Measurements from ENCODE around the gene NRIP1.

Gene NRIP1, protein sequence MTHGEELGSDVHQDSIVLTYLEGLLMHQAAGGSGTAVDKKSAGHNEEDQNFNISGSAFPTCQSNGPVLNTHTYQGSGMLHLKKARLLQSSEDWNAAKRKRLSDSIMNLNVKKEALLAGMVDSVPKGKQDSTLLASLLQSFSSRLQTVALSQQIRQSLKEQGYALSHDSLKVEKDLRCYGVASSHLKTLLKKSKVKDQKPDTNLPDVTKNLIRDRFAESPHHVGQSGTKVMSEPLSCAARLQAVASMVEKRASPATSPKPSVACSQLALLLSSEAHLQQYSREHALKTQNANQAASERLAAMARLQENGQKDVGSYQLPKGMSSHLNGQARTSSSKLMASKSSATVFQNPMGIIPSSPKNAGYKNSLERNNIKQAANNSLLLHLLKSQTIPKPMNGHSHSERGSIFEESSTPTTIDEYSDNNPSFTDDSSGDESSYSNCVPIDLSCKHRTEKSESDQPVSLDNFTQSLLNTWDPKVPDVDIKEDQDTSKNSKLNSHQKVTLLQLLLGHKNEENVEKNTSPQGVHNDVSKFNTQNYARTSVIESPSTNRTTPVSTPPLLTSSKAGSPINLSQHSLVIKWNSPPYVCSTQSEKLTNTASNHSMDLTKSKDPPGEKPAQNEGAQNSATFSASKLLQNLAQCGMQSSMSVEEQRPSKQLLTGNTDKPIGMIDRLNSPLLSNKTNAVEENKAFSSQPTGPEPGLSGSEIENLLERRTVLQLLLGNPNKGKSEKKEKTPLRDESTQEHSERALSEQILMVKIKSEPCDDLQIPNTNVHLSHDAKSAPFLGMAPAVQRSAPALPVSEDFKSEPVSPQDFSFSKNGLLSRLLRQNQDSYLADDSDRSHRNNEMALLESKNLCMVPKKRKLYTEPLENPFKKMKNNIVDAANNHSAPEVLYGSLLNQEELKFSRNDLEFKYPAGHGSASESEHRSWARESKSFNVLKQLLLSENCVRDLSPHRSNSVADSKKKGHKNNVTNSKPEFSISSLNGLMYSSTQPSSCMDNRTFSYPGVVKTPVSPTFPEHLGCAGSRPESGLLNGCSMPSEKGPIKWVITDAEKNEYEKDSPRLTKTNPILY (N-terminal part only)

DNA sequence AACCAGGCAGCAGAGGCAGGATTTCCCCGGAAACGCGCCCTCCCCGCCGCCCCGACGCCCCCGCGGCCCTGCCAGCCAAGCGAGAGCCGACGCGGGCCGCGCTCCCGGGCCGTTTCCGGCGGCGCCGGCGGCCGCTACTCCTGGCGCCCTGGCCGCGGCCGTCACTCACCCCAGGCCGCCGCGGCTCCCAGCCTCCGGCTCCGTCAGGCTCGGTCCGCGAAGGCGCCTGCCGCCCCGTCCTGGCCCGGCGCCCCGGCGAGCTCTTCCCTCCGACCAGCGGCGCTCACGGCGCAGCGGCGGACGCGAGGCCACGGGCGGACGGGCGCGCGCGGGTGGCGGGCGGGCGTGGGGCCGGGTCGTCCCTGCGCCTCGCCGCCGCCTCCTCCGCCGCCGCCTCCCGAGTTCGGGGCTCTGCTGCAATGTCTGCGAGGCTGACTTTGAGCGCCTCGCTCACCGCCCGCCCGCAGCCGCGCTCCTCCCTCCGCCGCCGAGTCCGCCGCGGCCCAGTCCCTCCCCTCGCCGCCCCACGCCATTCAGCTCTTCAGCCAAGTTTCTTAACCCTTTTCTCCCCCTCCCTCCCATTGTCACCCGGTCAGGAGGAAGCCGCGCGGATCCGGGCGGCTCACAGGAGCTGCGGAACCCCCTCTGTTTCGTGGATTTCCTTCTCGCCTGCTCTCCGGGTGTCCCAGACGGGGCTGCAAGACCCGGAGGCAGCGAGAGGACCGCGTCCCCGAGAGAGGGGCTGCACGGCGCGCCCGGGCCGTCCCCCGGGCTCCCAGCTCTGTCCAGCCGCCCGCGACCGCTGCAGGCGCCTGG lies at the start of gene NRIP1:
Gene NRIP1, minus strand, starts transcription at position 425 of the 816 bp plus-strand sequence. CDS start 96,808 bp downstream, outside the sequence.
- DNase-seq: peak; percentile 79

DNA sequence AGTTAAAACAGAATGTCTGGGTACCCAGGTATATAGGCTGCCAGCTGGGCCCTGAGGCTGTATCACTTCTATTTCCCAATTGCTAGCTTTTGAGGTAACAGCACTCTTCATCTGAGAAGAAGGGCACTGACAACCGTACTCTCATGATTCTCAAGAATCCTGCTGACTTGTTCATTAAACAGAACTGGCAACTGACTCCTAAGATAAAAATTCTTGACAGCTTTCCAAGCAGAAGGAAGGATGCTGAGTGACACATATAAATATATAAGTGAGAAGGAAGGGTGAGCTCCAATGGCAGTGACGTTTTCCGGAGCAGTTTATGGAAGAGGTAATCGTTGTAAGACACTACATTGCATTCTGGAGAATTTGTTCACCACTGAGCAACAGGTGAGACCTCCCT lies 48.1 kb upstream of the NRIP1 start:
- DNase-seq: no peak

DNA sequence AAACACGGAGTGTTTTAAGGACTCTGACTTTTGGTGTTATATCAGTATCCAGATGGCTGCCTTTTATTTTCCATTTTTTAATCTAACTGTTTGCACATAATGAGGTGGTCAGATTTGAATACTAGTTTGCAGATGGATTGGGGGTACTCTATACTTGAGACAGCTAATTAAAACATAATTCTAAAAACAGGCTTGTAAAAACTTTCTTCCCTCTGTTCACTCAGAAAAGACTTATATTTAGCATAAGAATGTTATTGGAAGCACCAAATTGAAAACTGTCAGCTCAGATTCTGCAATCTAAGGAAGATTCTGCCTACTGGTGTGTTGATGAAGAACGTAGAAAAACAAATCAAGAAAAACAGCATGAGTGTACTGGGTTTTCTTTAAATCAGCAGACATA lies 44.0 kb upstream of the NRIP1 start:
- DNase-seq: no peak

DNA sequence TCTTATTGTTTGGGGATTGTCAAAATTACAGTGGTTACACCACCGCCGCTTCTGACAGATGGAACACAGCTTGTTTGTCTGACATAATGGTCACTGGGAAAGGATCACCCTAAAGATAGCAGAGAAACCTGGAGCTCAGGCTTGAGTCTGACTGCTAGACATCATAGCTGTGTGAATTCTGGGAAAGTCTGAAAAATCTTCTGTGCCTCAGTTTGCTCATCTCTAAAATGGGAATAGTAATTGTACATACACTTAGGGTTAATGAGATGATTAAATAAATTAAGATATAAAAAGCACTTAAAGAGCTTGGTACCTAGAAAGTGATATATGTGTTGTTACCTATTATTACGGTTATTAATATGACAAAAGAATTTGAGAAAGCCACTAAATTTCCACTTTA lies 39.7 kb upstream of the NRIP1 start:
- no peak for DNase-seq

DNA sequence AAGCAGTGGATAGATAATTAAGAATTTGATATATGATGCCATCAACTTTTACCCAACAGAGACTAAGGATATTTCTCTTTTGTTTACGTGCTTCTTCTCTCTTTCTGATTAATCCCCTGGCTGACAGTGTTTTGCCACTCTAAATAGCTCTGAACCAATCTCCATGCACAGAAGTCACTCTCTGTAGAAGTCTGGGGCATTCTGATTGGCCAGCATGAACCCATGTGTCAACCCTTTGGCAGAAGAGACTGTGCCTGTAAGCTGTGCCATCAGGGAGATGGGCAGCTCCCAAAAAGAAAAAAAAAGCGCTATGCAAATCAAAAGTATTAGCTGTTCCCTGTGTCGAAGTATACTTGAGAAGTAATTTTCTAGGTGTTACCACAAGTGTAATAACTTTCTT lies 34.1 kb upstream of the NRIP1 start:
- no peak for DNase-seq

DNA sequence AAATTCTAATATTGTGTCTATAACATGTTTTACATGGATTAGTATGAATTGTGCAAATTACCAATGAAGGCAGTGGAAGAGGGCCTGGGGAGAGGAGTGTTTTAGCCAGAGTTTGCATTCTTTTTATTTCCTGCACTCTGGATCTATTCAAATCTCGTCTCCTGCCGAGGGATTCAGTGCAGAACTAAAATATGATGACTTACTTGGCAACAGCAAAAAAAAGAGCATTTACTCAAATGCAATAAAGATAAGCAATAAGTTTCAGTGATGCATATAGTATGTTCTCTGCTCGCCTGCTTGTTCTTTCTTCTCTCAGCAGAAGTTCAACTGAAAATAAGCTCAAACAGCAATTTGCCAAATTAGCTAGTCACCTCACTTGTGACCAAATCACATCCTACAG lies 33.4 kb upstream of the NRIP1 start:
- DNase-seq: no peak

DNA sequence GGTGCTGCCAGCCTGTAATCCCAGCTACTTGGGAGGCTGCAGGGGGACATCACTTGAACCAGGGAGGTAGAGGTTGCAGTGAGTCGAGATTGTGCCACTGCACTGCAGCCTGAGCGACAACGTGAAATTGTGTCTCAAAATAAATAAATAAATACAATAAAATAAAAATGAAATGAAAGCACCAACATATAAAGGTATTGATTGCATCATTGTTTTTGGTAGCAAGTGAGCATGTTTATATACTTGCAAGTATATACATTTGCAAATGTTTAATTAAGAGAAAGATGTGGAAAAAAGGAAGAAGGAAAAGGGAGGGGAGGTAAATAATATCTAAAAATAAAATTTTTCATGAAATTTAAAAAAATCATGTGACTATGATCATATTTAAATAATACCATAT lies 32.8 kb upstream of the NRIP1 start:
- no peak for DNase-seq

DNA sequence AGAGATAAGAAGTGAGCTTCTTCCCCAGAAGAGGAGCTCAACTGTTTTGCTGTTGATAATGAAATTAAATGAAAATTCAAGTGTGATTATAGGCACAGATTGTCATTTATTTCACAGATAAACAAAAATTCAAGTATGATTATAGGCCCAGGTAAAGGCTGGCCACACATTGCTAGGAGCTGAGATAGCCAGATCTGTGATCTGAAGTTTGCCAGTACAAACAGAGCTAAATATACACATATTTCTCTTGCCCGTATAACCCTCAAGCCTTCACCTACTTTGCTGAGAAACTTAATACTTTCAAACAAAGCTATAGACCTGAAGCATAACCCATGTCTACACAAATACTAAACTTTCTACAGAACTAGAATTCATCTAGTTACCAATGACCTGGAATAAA lies 31.3 kb upstream of the NRIP1 start:
- DNase-seq: no peak

DNA sequence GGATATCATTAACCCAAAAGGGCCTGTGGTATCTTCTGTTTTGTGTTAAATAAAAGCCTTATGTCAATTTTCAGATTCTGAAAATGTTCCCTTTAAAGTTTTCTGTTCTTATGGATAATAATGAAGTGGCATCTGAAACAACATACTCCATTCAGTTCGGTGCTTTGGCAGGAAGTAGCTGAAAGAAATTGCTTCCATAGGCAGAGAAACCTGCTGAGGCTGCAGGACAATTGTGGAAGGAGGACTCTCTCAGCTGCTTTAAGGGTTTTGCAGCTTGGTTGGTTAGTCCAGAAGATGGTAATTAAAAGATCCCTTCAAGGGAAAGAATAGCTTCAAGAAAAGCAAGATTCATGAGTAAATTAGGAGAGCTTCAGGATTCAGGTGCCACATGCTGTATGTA lies 30.5 kb upstream of the NRIP1 start:
- no peak for DNase-seq

DNA sequence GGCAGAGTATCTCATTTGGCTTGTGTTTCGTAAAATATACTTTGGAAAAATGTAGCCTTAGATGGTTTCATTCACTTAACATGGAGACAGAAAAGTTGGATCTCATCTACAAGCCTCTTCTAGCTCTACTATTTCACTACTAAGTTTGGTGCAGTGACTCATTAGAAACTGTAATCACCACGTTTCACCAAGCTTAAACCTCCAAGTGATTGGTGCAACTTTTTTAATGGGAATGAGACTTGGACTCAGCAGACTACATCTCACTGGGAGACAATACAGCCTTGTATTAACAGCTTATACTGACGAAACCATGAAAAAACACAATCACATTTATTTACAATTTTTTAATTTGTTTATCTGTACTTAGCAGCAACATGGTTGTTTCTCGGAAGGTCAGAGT lies 29.9 kb upstream of the NRIP1 start:
- DNase-seq: no peak

DNA sequence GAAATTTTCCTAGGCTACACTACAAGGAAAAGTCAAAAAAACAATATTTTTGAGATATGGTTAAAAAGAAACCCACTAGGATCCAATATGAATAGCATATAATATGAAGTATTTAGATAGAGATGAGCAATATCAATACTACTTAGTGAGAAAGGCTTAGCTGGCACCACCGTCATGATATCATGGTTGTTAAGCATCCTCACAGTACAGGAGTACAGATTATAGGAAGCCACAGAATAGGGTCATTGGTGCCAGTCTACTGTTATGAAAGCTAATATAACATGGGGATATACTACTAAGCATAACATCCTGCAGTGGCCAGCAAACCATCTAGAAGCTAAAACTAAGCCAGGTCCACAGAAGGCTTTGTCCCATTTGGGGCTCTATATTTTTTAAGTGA lies 28.4 kb upstream of the NRIP1 start:
- no peak for DNase-seq

DNA sequence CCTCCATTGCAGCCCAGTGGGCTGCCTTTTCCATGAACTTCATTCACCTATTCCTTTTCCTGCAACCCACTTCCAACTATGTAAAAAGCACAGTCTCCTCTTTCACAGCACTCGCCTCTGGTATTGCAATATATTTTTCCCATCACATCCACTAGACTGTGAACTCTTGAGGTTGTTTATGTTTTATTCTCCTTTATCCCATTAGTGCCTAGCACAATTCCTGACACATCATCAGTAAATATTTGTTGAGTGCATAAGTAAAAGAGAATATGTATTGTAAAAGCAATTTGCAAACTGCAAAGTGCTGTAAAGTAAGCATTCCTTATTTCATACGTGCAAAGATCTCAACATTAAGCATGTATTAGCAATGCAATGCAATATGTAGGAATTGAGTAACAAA lies 27.9 kb upstream of the NRIP1 start:
- DNase-seq: no peak

DNA sequence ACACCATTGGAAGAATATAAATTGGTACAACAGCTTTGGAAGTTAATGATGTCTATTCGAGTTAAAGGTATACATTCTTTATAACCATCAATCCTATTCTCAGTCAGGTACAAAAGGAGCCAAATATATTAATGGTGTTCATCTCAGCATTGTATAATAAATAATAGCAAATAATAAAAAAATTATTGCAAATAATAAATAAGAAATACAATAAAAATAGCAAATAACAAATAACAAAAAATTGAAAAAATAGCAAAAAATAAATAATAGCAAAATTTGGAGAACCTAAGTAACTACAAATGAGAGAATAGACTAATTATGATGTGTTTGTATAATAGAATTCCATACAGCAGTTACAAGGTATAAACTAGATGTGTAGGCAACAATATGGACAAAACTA lies 25.6 kb upstream of the NRIP1 start:
- no peak for DNase-seq

DNA sequence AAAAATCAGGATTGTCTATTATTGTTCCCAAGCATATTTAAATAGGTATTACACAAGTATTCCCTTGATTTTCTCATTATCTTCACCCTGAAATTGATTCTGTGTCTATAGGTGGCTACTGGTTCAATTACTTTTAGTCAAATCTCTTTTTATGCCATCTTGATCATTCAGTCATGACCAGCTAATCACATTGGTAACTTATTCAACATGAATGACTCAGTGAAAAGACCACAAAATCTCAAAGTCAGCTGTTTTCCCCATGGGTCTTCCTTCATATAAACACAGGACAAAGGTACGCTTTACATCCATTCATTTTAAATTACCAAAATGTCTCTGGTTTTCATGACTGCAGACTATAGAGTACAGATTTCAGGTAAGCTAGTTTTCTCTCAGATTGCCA lies 23.7 kb upstream of the NRIP1 start:
- DNase-seq: no peak

DNA sequence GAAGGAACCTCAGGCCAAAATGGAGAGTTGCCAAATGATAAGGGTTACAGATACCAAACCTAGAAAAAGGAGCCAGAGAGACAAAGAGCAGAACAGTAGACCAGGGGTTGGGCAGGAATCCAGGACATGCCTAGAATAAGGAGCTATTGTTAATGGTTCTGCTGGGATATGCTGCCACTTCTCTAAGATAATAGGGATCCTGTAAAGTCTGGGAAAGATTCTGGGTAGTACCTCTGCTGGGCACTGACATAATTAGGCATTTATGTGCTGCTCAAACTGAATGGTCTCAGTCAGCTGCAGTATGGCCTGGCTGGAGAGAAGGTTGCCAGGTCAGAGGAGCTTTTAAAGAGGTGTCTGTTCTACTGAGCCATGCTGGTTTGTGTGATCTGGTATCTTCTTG lies 19.9 kb upstream of the NRIP1 start:
- DNase-seq: no peak

DNA sequence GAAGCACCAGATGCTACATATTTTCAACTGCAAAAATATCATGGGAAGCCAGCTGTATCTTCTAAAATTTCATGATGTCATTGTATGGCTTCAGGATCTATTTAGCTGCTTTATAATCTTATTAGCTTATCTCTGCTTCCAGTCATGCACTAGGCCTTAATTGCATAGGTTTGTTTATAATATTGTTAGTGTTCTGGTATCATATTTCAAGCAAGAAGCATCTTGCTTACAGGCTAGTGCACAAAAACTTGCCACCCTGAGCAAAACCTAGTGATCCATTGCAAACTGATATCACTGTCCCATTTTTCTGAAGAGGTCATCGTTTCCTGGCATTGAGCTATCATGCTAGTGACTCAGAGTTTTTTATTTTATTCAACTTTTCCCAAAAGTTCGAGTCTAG lies 15.7 kb upstream of the NRIP1 start:
- peak; percentile 16 for DNase-seq

DNA sequence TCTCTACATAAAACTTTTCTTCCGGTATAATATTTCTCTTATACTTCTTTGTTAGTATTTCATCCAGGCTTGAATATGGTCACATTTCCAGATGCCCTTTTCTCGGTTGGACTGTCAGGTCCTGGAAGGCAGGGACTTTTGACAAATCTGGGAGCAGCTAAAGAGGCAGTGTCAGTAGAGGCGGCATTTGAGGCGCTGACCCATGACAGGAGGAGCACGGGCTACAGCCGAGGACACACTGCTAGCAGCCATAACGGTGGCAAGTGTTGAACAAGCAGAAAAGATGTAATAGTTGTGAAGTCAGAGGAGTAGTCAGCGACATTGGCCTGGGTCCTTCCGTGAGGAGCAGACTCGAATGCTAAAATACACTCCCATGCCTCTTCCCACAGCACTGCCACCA lies 14.5 kb upstream of the NRIP1 start:
- no peak for DNase-seq

DNA sequence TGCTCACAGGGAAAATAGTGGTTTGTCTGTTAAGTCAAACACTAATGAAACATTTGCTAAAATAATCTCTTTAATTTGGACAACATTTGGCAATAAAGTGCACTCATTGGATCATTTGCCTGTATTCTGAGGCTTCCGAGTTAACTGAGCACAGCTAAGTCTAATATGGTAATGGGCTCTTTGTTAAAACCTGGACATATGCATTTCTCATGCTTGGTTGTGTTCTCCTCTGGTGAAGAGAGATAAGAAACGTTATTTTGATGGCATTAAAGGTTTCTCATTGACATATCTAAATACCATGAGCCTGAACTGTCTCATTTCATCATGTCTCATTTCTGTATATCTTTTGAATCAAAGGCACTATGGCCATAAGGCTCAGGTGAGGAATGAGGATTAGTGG lies 13.4 kb upstream of the NRIP1 start:
- DNase-seq: no peak

DNA sequence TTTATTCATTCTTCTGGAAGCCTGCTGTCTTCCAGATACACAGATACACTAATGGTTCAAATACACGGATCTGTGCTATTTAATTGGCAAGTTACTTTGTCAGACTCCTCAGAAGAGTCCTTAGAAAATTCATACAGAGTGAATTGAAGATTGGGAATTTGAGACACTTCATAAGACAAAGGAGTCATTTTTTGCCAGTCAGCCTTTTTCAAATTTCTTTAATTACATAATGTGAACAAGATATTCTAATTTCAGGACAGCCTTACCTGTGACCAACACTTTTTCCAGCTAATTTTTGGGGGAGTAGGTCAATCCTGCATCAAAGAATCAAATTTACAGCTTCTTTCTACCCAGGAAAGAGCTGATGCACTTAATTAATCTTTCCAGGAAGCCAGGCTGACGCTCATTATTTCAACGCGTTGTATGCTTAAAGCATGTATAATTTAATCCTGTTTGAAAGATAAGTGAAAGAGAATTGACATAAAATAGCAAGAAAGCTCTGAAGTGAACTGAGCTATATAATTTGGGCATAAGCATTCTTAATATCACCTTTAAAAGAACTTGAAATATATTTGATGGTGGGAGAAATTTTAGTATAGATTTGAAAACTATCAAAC lies 12.8 kb upstream of the NRIP1 start:
- no peak for DNase-seq

DNA sequence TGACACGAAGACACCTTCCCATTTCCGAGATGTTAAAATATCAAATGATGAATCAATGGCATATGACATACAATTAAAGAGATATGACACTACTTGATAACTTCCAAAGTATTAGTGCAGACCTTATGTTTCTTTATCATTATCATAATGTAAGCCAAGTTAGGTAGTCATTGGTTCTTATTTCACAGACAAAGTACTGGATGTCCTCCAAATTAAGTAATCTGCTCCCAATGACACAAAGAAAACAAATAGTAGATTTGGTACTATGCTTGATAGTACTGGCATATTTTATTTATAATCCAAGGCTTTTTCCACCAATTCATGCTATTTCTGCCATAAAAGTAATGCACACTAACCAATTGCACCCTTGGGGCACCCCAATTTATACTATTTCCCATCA lies 11.9 kb upstream of the NRIP1 start:
- DNase-seq: no peak

DNA sequence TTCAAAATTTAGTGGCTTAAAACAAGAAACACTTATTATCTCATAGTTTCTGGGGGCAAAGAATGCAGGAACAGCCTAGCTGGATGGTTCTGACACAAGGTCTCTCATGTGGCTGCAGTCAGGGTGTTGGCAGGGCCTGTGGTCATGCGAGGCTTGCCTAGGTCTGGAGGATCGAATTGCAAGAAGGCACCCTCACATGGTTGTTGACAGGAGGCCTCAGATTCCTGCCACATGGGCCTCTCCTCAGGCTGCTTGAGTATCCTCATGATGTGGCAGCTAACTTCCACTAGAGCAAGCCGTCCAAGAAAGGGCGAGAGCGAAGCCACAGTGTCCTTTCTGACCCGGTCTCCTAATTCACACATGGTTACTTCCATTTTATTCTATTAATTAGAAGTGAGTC lies 6.2 kb upstream of the NRIP1 start:
- no peak for DNase-seq

DNA sequence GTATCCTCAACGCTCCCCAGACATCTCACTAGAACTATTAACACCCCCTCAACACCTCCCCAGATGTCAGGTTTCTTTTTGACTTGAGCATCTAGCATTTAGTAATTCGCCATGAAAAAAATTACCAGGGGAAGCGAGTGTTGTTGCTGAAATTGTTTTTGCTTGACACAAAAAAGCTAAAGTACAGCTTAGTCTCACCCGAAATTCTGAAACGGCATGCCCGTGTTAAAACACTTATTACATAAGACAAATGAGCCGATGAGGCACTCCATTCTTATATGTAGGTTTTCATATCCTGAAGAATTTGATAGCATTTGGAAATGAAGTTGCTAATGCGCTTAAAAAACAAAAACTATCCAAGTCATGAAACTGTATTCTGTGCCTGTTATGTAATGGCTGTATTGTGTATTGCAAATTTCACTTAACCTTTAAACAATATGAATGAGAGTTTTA lies 1.3 kb upstream of the NRIP1 start:
- no peak for DNase-seq

Data from NCI-H146 (cell line).